ENCODE data around the gene STH. TPM values are rescaled to one million over a fixed set of nuclear protein-coding genes. Genes with fewer than 3 reads are reported as not detected.

STH gene
- total RNA-seq, 2 donors from 2014 or later = not detected

DNA sequence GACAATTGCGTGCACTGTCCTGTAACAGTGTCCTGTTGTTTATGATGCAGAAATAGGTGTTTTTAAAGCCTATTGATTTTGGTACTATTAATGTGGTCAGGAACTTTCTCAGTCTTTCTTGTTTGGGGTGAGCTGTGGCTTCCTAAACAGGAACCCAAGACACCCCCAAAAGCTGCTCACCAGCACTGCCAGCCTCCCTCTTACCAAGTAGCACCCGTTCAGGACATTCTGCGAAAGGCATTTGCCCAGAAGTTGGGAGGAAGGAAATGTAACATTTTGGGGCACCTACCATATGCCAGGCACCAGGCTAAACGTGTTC lies 21.6 kb upstream of the STH start:
- WGBS, 2 donors = 79 to 82% methylated on average over 4 of the region's 4 CpGs
- Histone ChIP-seq H3K36me3 (replicated peaks in 1 of 2; ENCODE audit: insufficient read depth in 1 of 2, low read depth in 2 of 2) (no peaks in the 10 kb centered on the region), H3K9me3 (no peaks in the 10 kb centered on the region), H3K4me1 (no peaks in the 10 kb centered on the region), H3K4me3 (no peak overlapping the region), H3K27ac (no peak overlapping the region), H3K27me3 (no peaks in the 10 kb centered on the region)
- intact Hi-C loops (cut with DNase I) = no loop called here
- ATAC-seq (no peak), DNase-seq (no peak)
- no peak for TF ChIP-seq POLR2A (IDR thresholded peaks at IDR 0.05)
- TF ChIP-seq, protein P1, sequence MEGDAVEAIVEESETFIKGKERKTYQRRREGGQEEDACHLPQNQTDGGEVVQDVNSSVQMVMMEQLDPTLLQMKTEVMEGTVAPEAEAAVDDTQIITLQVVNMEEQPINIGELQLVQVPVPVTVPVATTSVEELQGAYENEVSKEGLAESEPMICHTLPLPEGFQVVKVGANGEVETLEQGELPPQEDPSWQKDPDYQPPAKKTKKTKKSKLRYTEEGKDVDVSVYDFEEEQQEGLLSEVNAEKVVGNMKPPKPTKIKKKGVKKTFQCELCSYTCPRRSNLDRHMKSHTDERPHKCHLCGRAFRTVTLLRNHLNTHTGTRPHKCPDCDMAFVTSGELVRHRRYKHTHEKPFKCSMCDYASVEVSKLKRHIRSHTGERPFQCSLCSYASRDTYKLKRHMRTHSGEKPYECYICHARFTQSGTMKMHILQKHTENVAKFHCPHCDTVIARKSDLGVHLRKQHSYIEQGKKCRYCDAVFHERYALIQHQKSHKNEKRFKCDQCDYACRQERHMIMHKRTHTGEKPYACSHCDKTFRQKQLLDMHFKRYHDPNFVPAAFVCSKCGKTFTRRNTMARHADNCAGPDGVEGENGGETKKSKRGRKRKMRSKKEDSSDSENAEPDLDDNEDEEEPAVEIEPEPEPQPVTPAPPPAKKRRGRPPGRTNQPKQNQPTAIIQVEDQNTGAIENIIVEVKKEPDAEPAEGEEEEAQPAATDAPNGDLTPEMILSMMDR (IDR thresholded peaks at IDR 0.05) = no peak

DNA sequence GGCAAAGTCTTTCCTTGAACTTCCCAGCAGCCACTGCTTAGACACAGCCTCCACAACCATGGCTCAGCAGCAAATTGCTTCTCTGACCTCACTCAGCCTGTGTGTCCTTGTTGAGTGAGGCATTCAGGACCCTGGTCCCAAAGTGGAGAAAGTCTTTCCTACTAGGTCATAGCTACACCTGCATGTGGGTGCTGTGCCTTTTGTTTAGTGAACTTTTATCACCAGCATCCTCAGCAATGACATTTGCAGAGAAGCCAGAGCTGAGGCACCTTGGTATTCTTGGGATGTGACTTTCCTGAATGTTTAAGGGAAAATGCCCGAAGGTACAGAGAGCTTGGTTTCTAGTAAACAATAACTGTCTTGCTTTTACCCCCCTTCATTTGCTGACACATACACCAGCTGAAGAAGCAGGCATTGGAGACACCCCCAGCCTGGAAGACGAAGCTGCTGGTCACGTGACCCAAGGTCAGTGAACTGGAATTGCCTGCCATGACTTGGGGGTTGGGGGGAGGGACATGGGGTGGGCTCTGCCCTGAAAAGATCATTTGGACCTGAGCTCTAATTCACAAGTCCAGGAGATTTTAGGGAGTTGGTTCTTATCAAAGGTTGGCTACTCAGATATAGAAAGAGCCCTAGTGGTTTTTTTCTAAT lies 20.9 kb upstream of the STH start:
- intact Hi-C loops (cut with DNase I) = no loop called here
- 67% methylated on average over 3 of the region's 3 CpGs for WGBS, 2 donors
- ATAC-seq (no peak), DNase-seq (no peak)
- H3K4me1 ChIP-seq = no peaks in the 10 kb centered on the region
- no peak overlapping the region for H3K27ac ChIP-seq
- TF ChIP-seq POLR2A (IDR thresholded peaks at IDR 0.05) = no peak
- TF ChIP-seq, protein P1 (IDR thresholded peaks at IDR 0.05) = no peak
- H3K4me3 ChIP-seq = no peak overlapping the region
- H3K36me3 ChIP-seq (replicated peaks in 1 of 2; ENCODE audit: insufficient read depth in 1 of 2, low read depth in 2 of 2) = no peaks in the 10 kb centered on the region
- H3K27me3 ChIP-seq = no peaks in the 10 kb centered on the region
- H3K9me3 ChIP-seq = no peaks in the 10 kb centered on the region

DNA sequence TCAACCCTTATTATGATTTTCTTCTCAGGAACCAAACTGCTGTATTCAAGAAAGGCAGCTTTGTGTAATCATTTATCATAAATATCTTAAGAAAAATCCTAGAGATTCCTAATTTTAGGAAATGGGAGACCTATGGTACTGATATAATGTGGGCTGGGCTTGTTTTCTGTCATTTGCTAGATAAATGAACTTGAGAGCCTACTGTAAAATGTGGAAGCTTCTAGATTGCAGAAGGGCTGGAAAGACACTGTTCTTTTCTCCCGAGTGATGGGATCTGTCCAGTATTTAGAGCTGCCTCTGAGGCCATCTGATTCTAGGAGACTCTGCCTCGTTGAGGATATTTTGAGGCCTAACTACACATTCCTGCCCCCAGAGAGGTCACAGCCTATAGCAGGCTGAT lies 19.9 kb upstream of the STH start:
- intact Hi-C loops (cut with DNase I) = no loop called here
- DNase-seq (no peak), ATAC-seq (no peak)
- Histone ChIP-seq H3K9me3 (no peaks in the 10 kb centered on the region), H3K4me1 (no peaks in the 10 kb centered on the region), H3K36me3 (replicated peaks in 1 of 2; ENCODE audit: insufficient read depth in 1 of 2, low read depth in 2 of 2) (no peaks in the 10 kb centered on the region), H3K27ac (no peak overlapping the region), H3K27me3 (no peaks in the 10 kb centered on the region), H3K4me3 (no peak overlapping the region)
- WGBS, 2 donors = 75 to 85% methylated on average over 2 of the region's 2 CpGs
- no peak for TF ChIP-seq POLR2A (IDR thresholded peaks at IDR 0.05)
- TF ChIP-seq, protein P1 (IDR thresholded peaks at IDR 0.05) = no peak

DNA sequence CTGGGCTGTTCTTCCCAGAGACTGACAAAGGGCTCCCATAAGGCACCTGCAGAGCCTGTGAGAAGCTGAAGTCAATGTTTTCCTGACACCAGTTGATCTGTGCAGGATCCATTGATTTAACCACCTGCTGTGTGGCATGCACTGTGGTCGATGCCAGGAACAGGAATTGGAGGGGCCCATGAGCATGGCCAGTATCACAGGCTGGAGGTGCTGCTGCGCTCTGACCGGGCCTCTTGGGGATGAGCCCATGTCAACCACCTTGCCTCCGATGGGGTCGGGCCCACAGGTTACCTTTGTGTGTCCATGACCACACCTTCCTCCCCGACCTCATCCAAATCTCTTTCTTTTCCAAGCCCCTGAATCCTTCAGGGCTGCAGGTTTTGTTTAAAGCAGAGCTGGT lies 18.2 kb upstream of the STH start:
- 75 to 88% methylated on average over 6 of the region's 6 CpGs for WGBS, 2 donors
- H3K9me3 ChIP-seq = no peaks in the 10 kb centered on the region
- no peak for TF ChIP-seq POLR2A (IDR thresholded peaks at IDR 0.05)
- TF ChIP-seq, protein P1 (IDR thresholded peaks at IDR 0.05) = no peak
- H3K36me3 ChIP-seq (replicated peaks in 1 of 2; ENCODE audit: insufficient read depth in 1 of 2, low read depth in 2 of 2) = no peaks in the 10 kb centered on the region
- H3K27me3 ChIP-seq = no peaks in the 10 kb centered on the region
- no peaks in the 10 kb centered on the region for H3K4me1 ChIP-seq
- no peak for DNase-seq
- no peak for ATAC-seq
- no peak overlapping the region for H3K27ac ChIP-seq
- intact Hi-C loops (cut with DNase I) = no loop called here
- no peak overlapping the region for H3K4me3 ChIP-seq

DNA sequence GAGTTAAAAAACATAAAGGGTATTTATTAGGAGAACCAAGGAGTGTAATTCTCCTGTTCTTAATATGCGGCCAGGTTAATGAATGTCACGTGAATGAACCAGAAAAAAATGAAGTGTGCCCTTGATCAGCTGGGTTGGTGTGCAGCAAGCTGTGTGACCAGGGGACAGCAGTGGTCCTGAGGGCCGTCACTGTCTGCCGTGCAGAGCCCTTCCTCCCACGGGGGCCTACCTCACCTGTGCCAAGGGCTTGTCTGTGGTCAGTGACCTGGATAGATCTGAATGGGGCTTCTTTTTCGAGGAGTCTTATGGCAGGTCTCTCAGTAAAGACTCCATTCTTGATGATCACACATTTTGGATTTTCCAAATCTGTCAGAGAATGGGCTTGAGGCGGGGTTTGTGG lies 17.7 kb upstream of the STH start:
- intact Hi-C loops (cut with DNase I) = no loop called here
- Histone ChIP-seq H3K9me3 (no peaks in the 10 kb centered on the region), H3K36me3 (replicated peaks in 1 of 2; ENCODE audit: insufficient read depth in 1 of 2, low read depth in 2 of 2) (no peaks in the 10 kb centered on the region), H3K4me3 (no peak overlapping the region), H3K27me3 (no peaks in the 10 kb centered on the region), H3K4me1 (no peaks in the 10 kb centered on the region), H3K27ac (no peak overlapping the region)
- WGBS, 2 donors = 78 to 84% methylated on average over 7 of the region's 7 CpGs
- TF ChIP-seq POLR2A (IDR thresholded peaks at IDR 0.05) = no peak
- TF ChIP-seq, protein P1 (IDR thresholded peaks at IDR 0.05) = no peak
- ATAC-seq = no peak
- DNase-seq = no peak

All from body of pancreas (tissue), 4 donors.